ENCODE measurements around the gene ZNF513.

DNA sequence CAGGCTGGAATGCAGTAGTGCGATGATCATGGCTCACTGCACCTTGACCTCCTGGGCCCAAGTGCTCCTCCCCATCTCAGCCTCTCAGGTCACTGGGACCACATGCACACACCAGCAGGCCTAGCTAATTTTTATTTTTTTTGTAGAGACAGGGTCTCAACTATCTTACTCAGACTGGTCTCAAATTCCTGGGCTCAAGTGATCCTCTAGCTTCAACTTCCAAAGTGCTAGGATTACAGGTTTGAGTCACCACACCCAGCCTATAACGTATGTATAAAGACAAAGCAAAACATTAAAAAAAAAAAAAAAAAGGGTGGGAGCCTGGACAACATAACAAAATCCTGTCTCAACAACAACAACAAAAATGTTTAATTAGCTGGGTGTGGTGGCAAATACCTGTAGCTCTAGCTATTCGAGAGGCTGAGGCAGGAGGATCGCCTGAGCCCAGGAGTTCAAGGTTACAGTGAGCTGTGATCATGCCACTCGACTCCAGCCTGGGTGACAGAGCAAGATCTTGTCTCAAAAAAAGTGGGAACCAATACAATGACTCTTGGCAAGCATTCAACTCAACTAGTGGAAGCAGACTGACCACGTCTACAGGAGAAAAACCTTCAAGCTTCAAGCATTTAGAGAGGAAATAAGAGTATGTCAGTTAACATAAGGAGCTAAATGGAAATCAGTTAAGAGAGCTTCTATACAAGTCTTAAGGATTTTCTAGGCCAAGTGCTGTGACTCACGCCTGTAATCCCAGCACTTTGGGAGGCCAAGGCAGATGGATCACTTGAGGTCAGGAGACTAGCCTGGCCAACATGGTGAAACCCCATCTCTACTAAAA lies 26.6 kb downstream of the ZNF513 start:
- TF ChIP-seq, protein P1, sequence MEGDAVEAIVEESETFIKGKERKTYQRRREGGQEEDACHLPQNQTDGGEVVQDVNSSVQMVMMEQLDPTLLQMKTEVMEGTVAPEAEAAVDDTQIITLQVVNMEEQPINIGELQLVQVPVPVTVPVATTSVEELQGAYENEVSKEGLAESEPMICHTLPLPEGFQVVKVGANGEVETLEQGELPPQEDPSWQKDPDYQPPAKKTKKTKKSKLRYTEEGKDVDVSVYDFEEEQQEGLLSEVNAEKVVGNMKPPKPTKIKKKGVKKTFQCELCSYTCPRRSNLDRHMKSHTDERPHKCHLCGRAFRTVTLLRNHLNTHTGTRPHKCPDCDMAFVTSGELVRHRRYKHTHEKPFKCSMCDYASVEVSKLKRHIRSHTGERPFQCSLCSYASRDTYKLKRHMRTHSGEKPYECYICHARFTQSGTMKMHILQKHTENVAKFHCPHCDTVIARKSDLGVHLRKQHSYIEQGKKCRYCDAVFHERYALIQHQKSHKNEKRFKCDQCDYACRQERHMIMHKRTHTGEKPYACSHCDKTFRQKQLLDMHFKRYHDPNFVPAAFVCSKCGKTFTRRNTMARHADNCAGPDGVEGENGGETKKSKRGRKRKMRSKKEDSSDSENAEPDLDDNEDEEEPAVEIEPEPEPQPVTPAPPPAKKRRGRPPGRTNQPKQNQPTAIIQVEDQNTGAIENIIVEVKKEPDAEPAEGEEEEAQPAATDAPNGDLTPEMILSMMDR (IDR thresholded peaks at IDR 0.05), result no peak
- TF ChIP-seq POLR2A (IDR thresholded peaks at IDR 0.05), result no peak
